SU-DHL-6 (cell line): ENCODE data around the gene MYOC.

ENCODE experiments used
- H2AFZ ChIP-seq: fragments of 200-600 bp; sonication (generic); 2 replicates; pipeline ENCODE4 v1.6.1; 2014; ENCODE audit warnings: low read depth, mild to moderate bottlenecking, moderate library complexity, mixed read lengths, antibody characterized with exemption, low read length; ENCODE audit not compliant: severe bottlenecking
- H3F3A ChIP-seq: fragments of 200-600 bp; shearing (Covaris generic); 2 replicates; pipeline ENCODE4 v1.6.0; 2016; ENCODE audit warnings: antibody characterized with exemption, mild to moderate bottlenecking; ENCODE audit not compliant: insufficient read depth
- H3K27ac ChIP-seq: fragments of 200-600 bp; sonication (generic); 2 replicates; pipeline ENCODE4 v1.5.1; 2016; ENCODE audit warnings: low read depth, mild to moderate bottlenecking, low read length, moderate library complexity, mixed read lengths
- H3K27me3 ChIP-seq: fragments of 200-600 bp; sonication (generic), shearing (Covaris generic); 2 replicates; pipeline ENCODE4 v1.6.0; 2014; ENCODE audit warnings: mild to moderate bottlenecking, low read length
- H3K36me3 ChIP-seq: fragments of 200-600 bp; sonication (generic); 2 replicates; pipeline ENCODE4 v1.6.1; 2014; ENCODE audit warnings: mild to moderate bottlenecking, low read length, mixed read lengths
- H3K4me2 ChIP-seq: fragments of 300-600, 200-600 bp; shearing (Covaris generic), sonication (generic); 2 replicates; pipeline ENCODE4 v1.6.0; 2014; ENCODE audit warnings: low read length, low read depth, mild to moderate bottlenecking; ENCODE audit not compliant: poor library complexity, severe bottlenecking
- H3K4me3 ChIP-seq: fragments of 200-600 bp; sonication (generic); 2 replicates; pipeline ENCODE4 v1.5.1; 2014; ENCODE audit warnings: antibody characterized with exemption, low read length, mild to moderate bottlenecking, mixed read lengths; ENCODE audit not compliant: insufficient read depth, poor library complexity, severe bottlenecking
- H3K79me2 ChIP-seq: fragments of 200-600 bp; sonication (generic); 2 replicates; pipeline ENCODE4 v1.6.1; 2014; ENCODE audit warnings: mild to moderate bottlenecking, low read length, moderate library complexity; ENCODE audit not compliant: insufficient read depth
- H3K9ac ChIP-seq: fragments of 200-600 bp; sonication (generic); 2 replicates; pipeline ENCODE4 v1.7.0; 2014; ENCODE audit warnings: mild to moderate bottlenecking, low read length
- H3K9me2 ChIP-seq: fragments of 200-600 bp; sonication (generic); replicated peaks from 2 replicates; pipeline ENCODE4 v1.6.1; 2014; ENCODE audit warnings: low read length; ENCODE audit not compliant: insufficient read depth
- H3K9me3 ChIP-seq: fragments of 200-600 bp; sonication (generic); 2 replicates; pipeline ENCODE4 v1.6.1; 2014; ENCODE audit warnings: low read length, mixed read lengths; ENCODE audit not compliant: insufficient read depth
- H4K20me1 ChIP-seq: fragments of 200-600 bp; sonication (generic); 2 replicates; pipeline ENCODE4 v1.6.1; 2014; ENCODE audit warnings: low read depth, mild to moderate bottlenecking, antibody characterized with exemption, low read length, moderate library complexity, mixed read lengths
- CTCF ChIP-seq: fragments of 200-600 bp; sonication (generic); IDR thresholded peaks from one replicate; pipeline ENCODE4 v1.5.1; 2017; ENCODE audit warnings: antibody characterized with exemption, mild to moderate bottlenecking, low read length, moderate library complexity; ENCODE audit not compliant: insufficient read depth, poor library complexity, severe bottlenecking
- EZH2phosphoT487 ChIP-seq: fragments of 200-600 bp; sonication (generic), shearing (Covaris generic); conservative IDR thresholded peaks from 2 replicates; pipeline ENCODE4 v1.6.1; 2018; ENCODE audit warnings: mild to moderate bottlenecking, antibody characterized with exemption, low read length, moderate library complexity, mixed read lengths

Gene MYOC

GRCh38 chr1:171653796-171654195 is 1.3 kb upstream of the MYOC start:
- no peaks in the 10 kb centered on the region for H3F3A ChIP-seq
- H2AFZ ChIP-seq: no peak overlapping the region
- no peak overlapping the region for H3K27ac ChIP-seq
- no peaks in the 10 kb centered on the region for H4K20me1 ChIP-seq
- no peak overlapping the region for H3K9ac ChIP-seq
- no peaks in the 10 kb centered on the region for H3K79me2 ChIP-seq
- no peaks in the 10 kb centered on the region for H3K27me3 ChIP-seq
- no peaks in the 10 kb centered on the region for H3K36me3 ChIP-seq
- H3K9me2 ChIP-seq: no peaks in the 10 kb centered on the region
- no peaks in the 10 kb centered on the region for H3K9me3 ChIP-seq
- TF ChIP-seq EZH2phosphoT487 (no peak), CTCF (no peak)
- no peak overlapping the region for H3K4me2 ChIP-seq
- no peak overlapping the region for H3K4me3 ChIP-seq

GRCh38 chr1:171646249-171646560 is 6.3 kb downstream of the MYOC start:
- TF ChIP-seq CTCF: no peak
- no peak for TF ChIP-seq EZH2phosphoT487
- no peak overlapping the region for H2AFZ ChIP-seq

GRCh38 chr1:171645553-171646248 is 6.8 kb downstream of the MYOC start:
- no peaks in the 10 kb centered on the region for H3K9me3 ChIP-seq
- no peak overlapping the region for H3K9ac ChIP-seq
- TF ChIP-seq EZH2phosphoT487: no peak
- no peak for TF ChIP-seq CTCF
- no peaks in the 10 kb centered on the region for H4K20me1 ChIP-seq
- H3K27ac ChIP-seq: no peak overlapping the region
- H2AFZ ChIP-seq: peak overlapping the region; percentile 72
- no peak overlapping the region for H3K4me2 ChIP-seq
- H3K9me2 ChIP-seq: no peaks in the 10 kb centered on the region
- H3K36me3 ChIP-seq: no peaks in the 10 kb centered on the region
- no peaks in the 10 kb centered on the region for H3K27me3 ChIP-seq
- H3F3A ChIP-seq: no peaks in the 10 kb centered on the region
- H3K4me3 ChIP-seq: no peak overlapping the region
- no peaks in the 10 kb centered on the region for H3K79me2 ChIP-seq

More at GRCh38 chr1:171646249-171646560, 6.3 kb downstream of the MYOC start:
- H4K20me1 ChIP-seq: no peaks in the 10 kb centered on the region
- H3K79me2 ChIP-seq: no peaks in the 10 kb centered on the region
- no peaks in the 10 kb centered on the region for H3F3A ChIP-seq
- H3K36me3 ChIP-seq: no peaks in the 10 kb centered on the region
- H3K27me3 ChIP-seq: no peaks in the 10 kb centered on the region
- no peaks in the 10 kb centered on the region for H3K9me2 ChIP-seq
- H3K4me2 ChIP-seq: no peak overlapping the region
- no peak overlapping the region for H3K27ac ChIP-seq
- no peak overlapping the region for H3K9ac ChIP-seq
- H3K4me3 ChIP-seq: no peak overlapping the region
- no peaks in the 10 kb centered on the region for H3K9me3 ChIP-seq
